HG02623 (cell line): ENCODE results near the gene BIRC7.

Experiments used
- ATAC-seq: cut with Tn5 transposase; IDR thresholded peaks from one replicate; pipeline ENCODE4 v1.9.1; 2021; ENCODE audit warnings: moderate library complexity; ENCODE audit not compliant: unreplicated experiment

BIRC7 gene

GRCh38 chr20:63280371-63280770 is 44.7 kb downstream of the BIRC7 start:
- ATAC-seq: no peak

DNA sequence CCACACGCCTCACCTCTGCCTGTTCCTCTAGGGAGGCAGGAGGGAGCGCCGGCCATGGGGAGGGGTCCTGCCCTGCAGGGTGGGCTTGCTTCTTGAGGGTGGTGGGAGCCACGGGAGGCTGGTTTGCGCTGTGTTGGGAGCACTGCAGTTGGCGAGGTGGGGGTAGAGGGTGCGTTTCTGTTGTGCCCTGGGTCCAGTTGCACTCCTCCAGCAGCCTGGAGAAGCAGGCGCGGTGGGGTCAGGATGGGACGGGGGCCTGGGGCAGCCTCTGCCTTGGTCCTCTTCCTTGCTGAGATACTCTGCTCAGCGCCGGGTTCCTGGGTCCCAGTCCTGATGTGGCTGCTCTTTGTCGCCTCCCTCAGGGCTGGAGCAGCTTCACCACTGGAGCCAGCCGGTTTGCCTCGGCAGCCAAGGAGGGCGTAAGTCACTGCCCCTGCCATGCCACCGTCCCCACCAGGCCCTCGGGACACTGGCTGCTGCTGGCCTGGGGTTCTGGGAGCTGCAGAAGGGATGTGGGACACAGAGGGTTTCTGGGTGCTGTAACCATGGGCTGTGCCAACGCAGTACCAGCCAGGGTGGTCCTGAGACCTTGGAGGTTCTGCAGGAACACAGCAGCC is 45.3 kb downstream of the BIRC7 start:
- ATAC-seq: no peak

- ATAC-seq: no peak
Observed at GRCh38 chr20:63281742-63282665, 46.3 kb downstream of the BIRC7 start.

DNA sequence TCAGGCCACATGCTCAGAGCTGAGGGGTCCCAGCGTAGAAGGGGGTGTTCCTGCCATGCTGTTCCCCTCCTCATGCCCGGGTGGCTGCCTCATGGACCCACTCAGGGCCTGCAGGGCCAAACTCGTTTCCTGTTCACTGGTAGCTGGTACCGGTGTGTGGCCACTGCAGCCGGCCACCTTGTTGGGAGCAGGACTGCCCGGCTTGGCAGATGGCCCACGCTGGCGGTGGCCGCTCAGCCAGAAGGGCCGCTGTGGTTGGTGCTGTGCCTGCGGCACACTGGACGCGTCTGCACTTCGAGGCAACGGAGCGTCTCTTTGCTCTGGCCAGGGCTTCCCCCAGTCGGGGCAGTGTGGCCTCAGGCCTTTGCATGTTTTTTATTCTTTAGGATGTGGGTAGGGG is 47.2 kb downstream of the BIRC7 start:
- ATAC-seq: no peak

DNA sequence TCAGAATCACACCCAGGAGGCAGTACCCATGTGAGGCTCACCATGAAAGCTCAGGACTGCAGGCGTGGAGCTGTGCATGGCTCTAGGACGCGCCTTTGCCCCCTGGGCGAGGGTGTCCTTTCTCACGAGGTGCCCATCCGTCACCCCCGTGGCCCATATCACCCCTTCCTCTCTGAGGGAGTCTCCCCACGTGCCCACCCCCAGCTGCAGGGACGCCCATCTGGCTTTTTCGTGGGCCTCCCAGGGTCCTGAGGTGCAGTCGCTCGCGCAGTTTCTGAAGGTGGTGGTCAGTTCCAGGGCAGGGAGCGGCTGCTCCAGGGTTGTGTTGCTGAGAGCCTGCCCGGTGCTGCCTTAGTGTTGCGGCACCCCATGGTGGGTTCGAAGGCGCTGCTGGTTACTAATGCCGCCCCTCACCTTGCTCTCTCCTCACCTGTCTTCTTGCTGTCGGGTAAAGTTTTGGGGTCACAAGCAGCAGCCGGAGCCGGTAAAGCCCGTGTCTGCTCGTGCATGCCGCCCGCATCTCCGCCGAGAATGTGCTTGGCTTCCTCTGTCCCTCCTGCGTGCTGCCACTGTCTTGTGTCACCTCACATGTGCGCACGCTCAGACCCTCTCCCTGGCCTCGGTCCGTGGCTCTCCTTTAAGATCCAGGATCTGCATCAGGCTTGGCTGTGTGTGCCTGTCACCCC is 47.8 kb downstream of the BIRC7 start:
- no peak for ATAC-seq

DNA sequence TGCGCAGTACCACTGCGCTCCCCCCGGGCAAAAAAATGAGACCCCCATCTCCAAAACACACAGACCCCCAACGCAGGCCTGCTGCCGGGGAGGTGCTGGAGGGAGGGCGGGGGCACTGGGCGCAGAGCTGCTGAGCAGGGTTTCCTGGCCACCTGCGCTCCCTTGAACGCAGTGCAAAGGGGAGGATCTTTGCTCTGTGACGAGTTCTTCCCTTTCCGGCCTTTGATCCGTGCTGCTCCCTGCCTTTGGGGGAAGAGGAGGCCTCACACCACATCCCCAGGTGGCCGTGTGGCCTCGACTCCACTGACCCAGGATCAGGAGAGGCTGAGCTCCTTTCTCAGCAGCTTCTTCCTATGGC is 48.4 kb downstream of the BIRC7 start:
- ATAC-seq: no peak

- ATAC-seq: no peak
Observed at GRCh38 chr20:63284544-63284949, 48.8 kb downstream of the BIRC7 start.

DNA sequence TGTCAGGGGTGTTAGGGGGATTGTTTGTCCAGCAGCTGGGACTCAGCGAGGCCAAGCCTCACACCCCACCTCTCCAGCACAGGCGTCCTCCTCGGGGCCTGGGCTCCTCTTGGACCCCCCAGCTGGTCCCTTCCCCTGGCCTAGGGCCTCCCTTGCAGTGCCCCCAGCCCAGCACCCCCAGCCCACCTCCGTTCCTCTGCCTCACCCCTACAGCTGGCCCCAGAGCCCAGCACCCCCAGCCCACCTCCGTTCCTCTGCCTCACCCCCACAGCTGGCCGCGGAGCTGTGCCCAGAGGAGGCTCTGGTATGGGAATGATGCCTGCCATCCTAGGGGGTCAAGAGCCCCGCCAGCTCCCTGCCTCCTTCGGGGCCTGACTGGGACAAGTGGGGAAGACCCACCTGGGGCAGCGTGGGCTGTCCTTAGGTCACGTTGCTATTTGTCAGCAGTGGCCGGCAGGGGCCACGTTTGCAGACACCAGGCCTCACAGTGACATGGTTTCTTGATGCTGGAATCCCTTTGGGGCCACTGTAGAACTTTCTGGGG is 49.3 kb downstream of the BIRC7 start:
- ATAC-seq: no peak

GRCh38 chr20:63285636-63286615 is 50.2 kb downstream of the BIRC7 start:
- ATAC-seq: no peak

DNA sequence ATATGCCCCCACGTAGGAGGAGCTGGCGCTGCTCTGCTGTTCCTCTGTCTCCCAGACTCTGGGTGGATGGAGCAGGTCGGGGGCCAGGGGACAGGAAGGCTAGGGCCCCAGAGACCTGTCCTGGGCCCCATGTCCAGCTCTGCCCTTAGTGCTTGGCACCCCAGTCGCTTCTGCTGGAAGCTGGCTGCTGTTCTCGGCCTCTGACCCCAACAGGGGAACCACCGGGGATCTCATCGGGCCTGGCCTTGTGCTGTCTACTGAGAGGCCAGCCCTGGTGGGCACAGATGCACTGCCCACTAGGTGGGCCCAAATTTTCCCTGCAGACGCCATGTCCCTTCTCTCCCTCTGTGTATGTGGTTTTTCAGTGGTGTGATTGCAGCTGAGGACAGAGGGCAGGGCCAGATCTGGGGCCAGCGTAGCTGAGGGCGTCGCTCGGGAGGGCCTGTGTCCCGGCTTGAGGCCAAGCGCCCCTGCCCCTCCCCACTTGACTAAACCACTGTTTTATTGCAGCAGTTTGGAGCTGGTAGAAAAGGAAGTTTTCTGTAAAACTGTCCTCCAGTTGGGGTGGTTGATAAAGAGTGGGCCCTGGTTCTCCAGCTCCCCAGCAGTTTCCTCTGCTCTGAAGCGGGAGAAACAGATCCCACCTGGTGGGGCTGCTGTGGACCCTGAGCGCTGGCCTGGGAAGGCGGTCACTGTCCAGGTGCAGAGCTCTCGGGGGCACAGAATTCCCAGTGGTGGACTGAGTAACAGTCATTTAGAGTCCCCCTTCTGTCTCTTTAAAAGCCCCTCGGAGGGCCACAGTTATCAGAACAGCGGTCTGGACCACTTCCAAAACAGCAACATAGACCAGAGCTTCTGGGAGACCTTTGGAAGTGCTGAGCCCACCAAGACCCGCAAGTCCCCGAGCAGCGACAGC is 51.3 kb downstream of the BIRC7 start:
- no peak for ATAC-seq

GRCh38 chr20:63287697-63288580 is 52.2 kb downstream of the BIRC7 start:
- ATAC-seq: no peak

GRCh38 chr20:63288581-63289251 is 53.0 kb downstream of the BIRC7 start:
- no peak for ATAC-seq

DNA sequence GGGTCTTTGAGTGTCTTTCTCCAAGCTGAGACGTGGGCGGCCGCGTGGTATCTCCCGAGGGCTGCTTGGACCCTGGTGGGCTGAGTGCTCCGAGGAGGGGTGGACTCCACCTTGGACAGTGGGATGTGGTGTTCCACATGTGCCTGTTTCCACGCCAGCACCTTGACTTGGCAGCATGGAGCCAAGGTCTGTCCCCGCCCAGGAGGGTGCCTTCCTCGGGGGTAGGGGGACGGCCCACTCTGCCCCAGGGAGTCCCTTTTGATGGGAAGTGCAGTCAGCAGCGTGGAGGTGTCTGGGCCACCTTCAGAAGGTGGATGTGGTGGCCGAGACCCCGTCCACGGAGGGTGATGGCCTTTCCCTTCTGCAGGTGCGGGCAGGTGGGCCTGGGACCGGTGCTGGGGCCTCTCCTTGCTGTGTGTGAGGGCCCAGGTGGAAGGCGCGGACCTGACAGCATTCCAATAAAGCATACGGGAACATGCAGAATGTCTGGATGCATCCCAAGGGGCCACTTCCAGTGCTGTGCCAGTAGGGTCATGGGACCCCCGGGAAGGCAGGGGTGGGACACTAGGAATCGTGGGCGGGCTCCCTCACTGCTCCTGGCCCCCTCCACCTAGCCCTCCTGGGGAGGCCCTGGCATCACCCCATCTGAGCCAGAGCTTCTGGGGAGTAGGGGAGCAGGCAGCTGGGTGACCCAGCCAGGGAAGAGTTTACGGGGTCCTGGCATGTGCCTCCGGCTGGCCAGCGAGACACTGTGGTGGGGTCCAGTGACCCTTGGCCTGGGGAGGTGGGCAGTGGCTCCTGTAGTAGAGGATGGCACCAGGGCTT is 53.8 kb downstream of the BIRC7 start:
- no peak for ATAC-seq
